Neural progenitor cell (in vitro differentiated cells): Measurements from ENCODE around the gene MAGEB3. TPM values are rescaled to one million over a fixed set of nuclear protein-coding genes. Genes with fewer than 3 reads are reported as not detected.

Experiments used
- DNase-seq: peaks from one replicate; pipeline ENCODE4 v3.0.0-alpha.2; 2016; ENCODE audit warnings: low spot score
- H2AFZ ChIP-seq: fragments of 200-600 bp; sonication (generic); replicated peaks from 2 replicates; pipeline ENCODE4 v1.6.1; 2016; ENCODE audit warnings: antibody characterized with exemption
- H3F3A ChIP-seq: fragments of 200-600 bp; sonication (generic); 2 replicates; pipeline ENCODE4 v1.6.1; 2016; ENCODE audit warnings: antibody characterized with exemption, low read depth
- H3K27ac ChIP-seq: fragments of 200-600 bp; sonication (generic); 2 replicates; pipeline ENCODE4 v1.5.1; 2016; ENCODE audit warnings: mild to moderate bottlenecking
- H3K27me3 ChIP-seq: fragments of 200-600 bp; sonication (generic); 2 replicates; pipeline ENCODE4 v1.6.1; 2016; ENCODE audit warnings: mild to moderate bottlenecking, moderate library complexity
- H3K36me3 ChIP-seq: fragments of 200-600 bp; sonication (generic); 2 replicates; pipeline ENCODE4 v1.5.1; 2016
- H3K4me1 ChIP-seq: fragments of 200-600 bp; sonication (generic); 2 replicates; pipeline ENCODE4 v1.6.1; 2016; ENCODE audit warnings: mixed run types
- H3K4me2 ChIP-seq: fragments of 200-600 bp; sonication (generic); 2 replicates; pipeline ENCODE4 v1.6.1; 2016
- H3K4me3 ChIP-seq: fragments of 200-600 bp; sonication (generic); 2 replicates; pipeline ENCODE4 v1.5.1; 2016
- H3K79me2 ChIP-seq: fragments of 200-600 bp; sonication (generic); 2 replicates; pipeline ENCODE4 v1.6.1; 2016; ENCODE audit warnings: low read depth
- H3K9ac ChIP-seq: fragments of 200-600 bp; sonication (generic); 2 replicates; pipeline ENCODE4 v1.6.1; 2016
- H3K9me3 ChIP-seq: fragments of 200-600 bp; sonication (generic); 2 replicates; pipeline ENCODE4 v1.5.1; 2016; ENCODE audit warnings: low read depth
- H4K20me1 ChIP-seq: fragments of 200-600 bp; sonication (generic); 2 replicates; pipeline ENCODE4 v1.6.1; 2016; ENCODE audit warnings: low read depth
- H3K27ac Mint-ChIP-seq: 3 replicates; pipeline ENCODE4 v1.8.0; 2021; ENCODE audit warnings: mixed read lengths
- H3K27me3 Mint-ChIP-seq: 2 replicates; pipeline ENCODE4 v1.8.0; 2022; ENCODE audit warnings: low read depth, mild to moderate bottlenecking, inconsistent platforms, moderate library complexity, mixed read lengths; ENCODE audit not compliant: insufficient read depth
- H3K36me3 Mint-ChIP-seq: 3 replicates; pipeline ENCODE4 v1.8.0; 2021; ENCODE audit warnings: mixed read lengths
- H3K4me1 Mint-ChIP-seq: 3 replicates; pipeline ENCODE4 v1.8.0; 2021; ENCODE audit warnings: mixed read lengths
- H3K4me3 Mint-ChIP-seq: 3 replicates; pipeline ENCODE4 v1.8.0; 2021; ENCODE audit warnings: mild to moderate bottlenecking, moderate library complexity, mixed read lengths
- H3K9me3 Mint-ChIP-seq: 3 replicates; pipeline ENCODE4 v1.8.0; 2020; ENCODE audit warnings: mixed read lengths
- CTCF ChIP-seq: fragments of 200-600 bp; sonication (generic); IDR thresholded peaks from 2 replicates; pipeline ENCODE4 v1.5.1; 2017; ENCODE audit warnings: antibody characterized with exemption, mild to moderate bottlenecking
- EZH2 ChIP-seq: fragments of 200-600 bp; sonication (generic); IDR thresholded peaks from 2 replicates; pipeline ENCODE4 v1.6.1; 2017; ENCODE audit warnings: antibody characterized with exemption, mild to moderate bottlenecking, moderate library complexity
- EZH2phosphoT487 ChIP-seq: fragments of 200-600 bp; sonication (generic); IDR thresholded peaks from 2 replicates; pipeline ENCODE4 v1.6.1; 2017; ENCODE audit warnings: antibody characterized with exemption
- total RNA-seq: library from RNA; depleted of rRNA; stranded (reverse); fragments of >200 nt; gene quantifications from 2 replicates; pipeline ENCODE4 v1.2.3, GENCODE V29; 2015; ENCODE audit warnings: low replicate concordance

Gene MAGEB3
- total RNA-seq, 1 donor from 2014 or later, result not detected

GRCh38 chrX:30262763-30263162 is 32.3 kb downstream of the MAGEB3 start:
- Mint-ChIP-seq H3K36me3 (no peaks in the 10 kb centered on the region), H3K9me3 (no peaks in the 10 kb centered on the region), H3K27ac (no peak overlapping the region), H3K27me3 (no peaks in the 10 kb centered on the region), H3K4me3 (no peak overlapping the region), H3K4me1 (no peaks in the 10 kb centered on the region)
- no peaks in the 10 kb centered on the region for H3K4me1 ChIP-seq
- H3K9ac ChIP-seq, result no peak overlapping the region
- H4K20me1 ChIP-seq, result no peaks in the 10 kb centered on the region
- no peaks in the 10 kb centered on the region for H3F3A ChIP-seq
- TF ChIP-seq CTCF (no peak), EZH2phosphoT487 (no peak), EZH2 (no peak)
- no peak overlapping the region for H3K27ac ChIP-seq
- no peak overlapping the region for H3K4me2 ChIP-seq
- no peak for DNase-seq
- no peak overlapping the region for H2AFZ ChIP-seq
- H3K9me3 ChIP-seq, result peaks cover 5% of the 10 kb centered on the region
- H3K36me3 ChIP-seq, result no peaks in the 10 kb centered on the region
- no peaks in the 10 kb centered on the region for H3K79me2 ChIP-seq
- H3K27me3 ChIP-seq, result no peaks in the 10 kb centered on the region
- no peak overlapping the region for H3K4me3 ChIP-seq

- Mint-ChIP-seq H3K9me3 (no peaks in the 10 kb centered on the region), H3K27me3 (no peaks in the 10 kb centered on the region)
These were observed 40.2 kb downstream of the MAGEB3 start for GRCh38 chrX:30270639-30271038.

GRCh38 chrX:30275498-30275897 is 45.0 kb downstream of the MAGEB3 start:
- H3K4me3 Mint-ChIP-seq, result no peak overlapping the region
- no peaks in the 10 kb centered on the region for H3K27me3 Mint-ChIP-seq
- Histone ChIP-seq H3K79me2 (no peaks in the 10 kb centered on the region), H3K4me3 (no peak overlapping the region), H3F3A (no peaks in the 10 kb centered on the region), H2AFZ (no peak overlapping the region), H3K9me3 (no peaks in the 10 kb centered on the region), H3K36me3 (no peaks in the 10 kb centered on the region), H3K4me1 (no peaks in the 10 kb centered on the region), H3K9ac (no peak overlapping the region), H3K27me3 (no peaks in the 10 kb centered on the region), H3K27ac (no peak overlapping the region), H3K4me2 (no peak overlapping the region), H4K20me1 (no peaks in the 10 kb centered on the region)
- no peak overlapping the region for H3K27ac Mint-ChIP-seq
- no peaks in the 10 kb centered on the region for H3K4me1 Mint-ChIP-seq
- TF ChIP-seq EZH2 (no peak), CTCF (peak; percentile 44)
- H3K36me3 Mint-ChIP-seq, result no peaks in the 10 kb centered on the region
- H3K9me3 Mint-ChIP-seq, result no peaks in the 10 kb centered on the region
- DNase-seq, result peak; percentile 7

More at GRCh38 chrX:30270639-30271038, 40.2 kb downstream of the MAGEB3 start:
- Histone ChIP-seq H2AFZ (no peak overlapping the region), H3K4me2 (no peak overlapping the region), H3F3A (no peaks in the 10 kb centered on the region), H3K79me2 (no peaks in the 10 kb centered on the region), H3K27ac (no peak overlapping the region), H3K27me3 (no peaks in the 10 kb centered on the region), H4K20me1 (no peaks in the 10 kb centered on the region), H3K4me1 (no peaks in the 10 kb centered on the region), H3K36me3 (no peaks in the 10 kb centered on the region), H3K9me3 (peaks cover 5% of the 10 kb centered on the region), H3K4me3 (no peak overlapping the region), H3K9ac (no peak overlapping the region)
- Mint-ChIP-seq H3K27ac (no peak overlapping the region), H3K36me3 (no peaks in the 10 kb centered on the region), H3K4me1 (no peaks in the 10 kb centered on the region), H3K4me3 (no peak overlapping the region)
- DNase-seq, result no peak
- TF ChIP-seq EZH2 (no peak), EZH2phosphoT487 (no peak), CTCF (no peak)
